Memory B cell (primary cell): Measurements from ENCODE around the gene FBXL20.
A peak's percentile ranks its signal among the peaks of the same experiment; 100 is the strongest.
"Not testable (repeated sequence)": the region's sequence is repeated elsewhere in the genome, so short reads cannot be mapped to it uniquely, and the experiment has no call there.

Experiments
- ATAC-seq: fragments of 150-1000 bp; cut with Tn5 transposase; 2 replicates; pipeline ENCODE4 v1.10.0; 2021; ENCODE audit warnings: low read depth, mild to moderate bottlenecking, moderate library complexity
- DNase-seq, 2 donors: peaks; one replicate each; pipeline ENCODE4 v3.0.0; 2022; ENCODE audit warnings: low spot score in 2 of 2
- H3K27ac Mint-ChIP-seq: one replicate; pipeline ENCODE4 v1.8.0; 2022; ENCODE audit warnings: mild to moderate bottlenecking, moderate library complexity, mixed read lengths
- H3K27me3 Mint-ChIP-seq: one replicate; pipeline ENCODE4 v1.8.0; 2022; ENCODE audit warnings: mixed read lengths
- H3K36me3 Mint-ChIP-seq: one replicate; pipeline ENCODE4 v1.8.0; 2022; ENCODE audit warnings: mild to moderate bottlenecking, mixed read lengths
- H3K4me1 Mint-ChIP-seq: one replicate; pipeline ENCODE4 v1.8.0; 2022; ENCODE audit warnings: mixed read lengths
- H3K4me3 Mint-ChIP-seq: one replicate; pipeline ENCODE4 v1.8.0; 2022; ENCODE audit warnings: mild to moderate bottlenecking, moderate library complexity, mixed read lengths
- H3K9me3 Mint-ChIP-seq: one replicate; pipeline ENCODE4 v1.8.0; 2022; ENCODE audit warnings: mixed read lengths

FBXL20 gene, protein sequence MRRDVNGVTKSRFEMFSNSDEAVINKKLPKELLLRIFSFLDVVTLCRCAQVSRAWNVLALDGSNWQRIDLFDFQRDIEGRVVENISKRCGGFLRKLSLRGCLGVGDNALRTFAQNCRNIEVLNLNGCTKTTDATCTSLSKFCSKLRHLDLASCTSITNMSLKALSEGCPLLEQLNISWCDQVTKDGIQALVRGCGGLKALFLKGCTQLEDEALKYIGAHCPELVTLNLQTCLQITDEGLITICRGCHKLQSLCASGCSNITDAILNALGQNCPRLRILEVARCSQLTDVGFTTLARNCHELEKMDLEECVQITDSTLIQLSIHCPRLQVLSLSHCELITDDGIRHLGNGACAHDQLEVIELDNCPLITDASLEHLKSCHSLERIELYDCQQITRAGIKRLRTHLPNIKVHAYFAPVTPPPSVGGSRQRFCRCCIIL

DNA sequence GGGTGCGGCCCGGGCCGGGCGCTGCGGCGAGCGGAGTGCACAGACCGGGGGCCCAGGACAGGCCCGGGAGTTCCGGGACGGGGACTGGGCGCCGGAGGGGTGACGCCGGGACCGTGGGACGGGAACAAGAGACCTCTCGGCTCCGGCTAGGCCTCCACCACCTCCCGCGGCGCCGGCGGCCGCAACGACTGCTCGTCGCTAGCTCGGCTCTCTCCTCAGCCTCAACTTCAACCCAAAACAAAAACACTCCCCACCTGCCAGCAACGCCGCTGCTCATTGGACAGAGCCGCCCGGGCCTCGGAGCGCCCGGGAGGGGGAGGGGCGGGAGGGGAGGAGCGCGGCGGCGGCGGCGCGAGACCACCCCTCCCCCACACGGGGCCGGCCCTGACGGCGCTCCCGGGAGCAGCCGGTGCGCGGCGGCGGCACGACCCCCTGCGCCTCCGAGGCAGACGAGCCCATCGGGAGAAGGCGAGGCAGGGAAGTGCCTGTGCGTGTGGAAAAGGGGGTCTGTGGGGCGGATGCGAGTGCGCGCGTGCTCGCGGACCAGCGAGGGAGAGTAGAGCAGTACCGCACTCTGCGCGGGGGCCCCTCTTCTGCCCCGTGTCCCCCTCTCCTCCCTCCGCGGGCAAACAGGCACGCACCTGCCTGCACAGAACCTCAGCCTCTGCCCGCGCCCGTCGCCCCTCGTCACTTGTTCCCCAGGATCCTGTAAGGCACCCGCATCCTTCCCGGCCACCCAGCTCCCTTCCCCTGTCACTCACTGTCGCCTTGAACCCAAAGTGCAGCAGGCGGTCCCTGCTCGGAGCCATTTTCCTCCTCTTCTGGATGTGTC is at the start of gene FBXL20:
Gene FBXL20 (minus strand): TSS at position 215 of the 832 bp plus-strand sequence. CDS start 224 bp downstream, outside the sequence.
- no peaks in the 10 kb centered on the region for H3K9me3 Mint-ChIP-seq
- no peaks in the 10 kb centered on the region for H3K27me3 Mint-ChIP-seq
- ATAC-seq (peak; percentile 81), DNase-seq (peak; percentile 88)
- no peaks in the 10 kb centered on the region for H3K36me3 Mint-ChIP-seq
- peak within 1 kb of the TSS; percentile 93 for H3K27ac Mint-ChIP-seq
- peak within 1 kb of the TSS; percentile 99 for H3K4me3 Mint-ChIP-seq
- H3K4me1 Mint-ChIP-seq, result peaks cover 10% of the 10 kb centered on the region

DNA sequence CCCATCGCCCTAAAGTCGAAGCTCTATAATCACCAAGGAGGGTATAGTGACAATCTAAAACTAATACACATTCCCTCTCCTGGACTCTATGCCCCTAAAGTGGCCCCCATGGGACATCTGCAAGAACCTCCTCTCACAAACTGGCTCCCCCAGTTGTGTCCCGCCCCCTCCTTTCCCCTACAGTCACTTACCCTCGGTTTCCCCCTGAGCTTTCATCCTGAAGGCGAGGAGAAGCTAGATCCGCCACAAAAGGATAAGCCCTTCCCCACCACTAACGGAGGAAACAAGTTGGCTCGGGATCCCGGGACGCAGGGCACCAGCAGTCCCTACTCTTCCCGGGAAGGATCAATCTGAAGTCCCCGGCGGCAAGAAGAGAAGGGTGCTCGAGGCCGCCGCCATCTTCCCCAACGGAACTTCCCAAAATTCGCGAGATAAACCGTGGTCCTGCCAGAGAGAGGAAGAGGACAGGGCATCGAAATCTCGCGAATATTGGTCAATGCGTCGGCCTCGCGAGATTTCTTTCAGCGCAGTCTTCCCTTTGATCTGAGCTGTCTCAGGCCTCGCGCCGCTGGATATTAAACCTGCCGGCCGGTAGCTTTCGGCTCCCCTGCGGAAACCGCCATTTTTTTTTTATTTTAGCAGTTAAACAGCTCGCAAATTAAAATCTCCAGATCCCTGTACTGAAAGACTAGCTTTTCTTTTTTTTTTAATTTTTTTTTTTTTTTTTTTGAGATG is 49.6 kb upstream of the FBXL20 start, which contains the start of gene MED1:
Gene MED1 (minus strand): TSS at position 417 of the 735 bp plus-strand sequence. CDS start 201 bp downstream, at position 216.
- Mint-ChIP-seq H3K4me3 (peak within 1 kb of the TSS; percentile 97), H3K4me1 (peaks cover 11% of the 10 kb centered on the region), H3K27ac (peak within 1 kb of the TSS; percentile 96), H3K27me3 (no peaks in the 10 kb centered on the region), H3K36me3 (peaks cover 7% of the 10 kb centered on the region), H3K9me3 (no peaks in the 10 kb centered on the region)
- ATAC-seq, result peak; percentile 97
- peak; percentile 87 to 90 for DNase-seq

DNA sequence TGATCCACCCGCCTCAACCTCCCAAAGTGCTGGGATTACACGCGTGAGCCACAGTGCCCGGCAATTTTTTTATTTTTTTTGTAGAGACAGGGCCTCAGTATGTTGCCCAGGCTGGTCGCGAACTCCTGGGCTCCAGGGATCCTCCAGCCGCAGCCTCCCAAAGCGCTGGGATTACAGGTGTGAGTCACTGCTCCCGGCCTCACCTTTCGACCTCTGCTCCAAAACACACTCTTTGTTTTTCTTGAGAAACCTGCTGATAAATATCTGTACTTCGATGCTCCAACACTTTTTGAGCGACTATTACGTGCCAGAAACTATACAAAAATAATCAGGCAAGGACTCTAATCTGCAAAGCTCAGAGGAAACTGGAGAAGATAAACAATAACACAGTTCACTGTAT is 48.6 kb upstream of the FBXL20 start:
- ATAC-seq (no peak), DNase-seq (no peak)
- Mint-ChIP-seq H3K27me3 (no peaks in the 10 kb centered on the region), H3K4me3 (peak overlapping the region; percentile 11), H3K9me3 (no peaks in the 10 kb centered on the region), H3K27ac (peak overlapping the region; percentile 96), H3K36me3 (peaks cover 7% of the 10 kb centered on the region), H3K4me1 (peaks cover 11% of the 10 kb centered on the region)

DNA sequence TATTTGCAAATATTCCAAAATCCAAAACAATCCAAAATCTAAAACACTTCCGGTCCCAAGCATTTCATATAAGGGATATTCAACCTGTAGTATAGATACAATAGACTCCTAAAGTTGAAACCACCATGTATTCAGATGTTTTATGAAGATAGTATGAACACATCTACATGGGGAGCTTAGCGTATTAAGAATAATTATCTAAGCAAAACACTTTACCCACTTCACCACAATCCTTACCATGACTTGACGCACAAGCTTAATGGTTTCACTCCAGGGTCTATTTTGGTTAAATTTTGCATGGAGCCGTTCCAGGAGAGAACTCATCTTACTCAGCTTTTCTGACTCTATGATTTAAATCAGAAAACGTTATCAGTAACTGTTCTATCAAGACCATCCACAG is 46.1 kb upstream of the FBXL20 start:
- Mint-ChIP-seq H3K4me3 (no peak overlapping the region), H3K27me3 (no peaks in the 10 kb centered on the region), H3K27ac (no peak overlapping the region), H3K36me3 (peaks cover 15% of the 10 kb centered on the region), H3K4me1 (peaks cover 13% of the 10 kb centered on the region), H3K9me3 (no peaks in the 10 kb centered on the region)
- DNase-seq, result no peak
- no peak for ATAC-seq

DNA sequence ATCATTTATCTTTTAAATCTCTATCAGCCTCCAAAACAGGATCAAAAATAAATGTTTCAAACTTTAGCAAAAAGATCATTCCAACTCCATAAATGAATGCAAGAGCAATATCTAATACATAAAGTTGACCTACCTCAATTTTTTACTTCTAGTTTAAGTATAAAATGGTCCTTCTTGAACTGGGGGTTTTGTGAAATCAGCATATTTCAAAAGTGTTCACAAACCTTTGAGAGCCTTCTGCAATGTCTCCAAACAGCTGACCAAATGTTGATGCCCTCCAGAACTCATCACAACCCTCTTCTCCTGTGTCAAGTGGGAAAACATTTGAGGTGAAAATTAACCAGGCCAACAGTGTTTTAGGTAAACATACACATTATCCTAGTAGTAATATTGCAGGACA is 41.9 kb upstream of the FBXL20 start:
- no peak for DNase-seq
- no peak overlapping the region for H3K27ac Mint-ChIP-seq
- peaks cover 4% of the 10 kb centered on the region for H3K4me1 Mint-ChIP-seq
- no peak for ATAC-seq
- no peak overlapping the region for H3K4me3 Mint-ChIP-seq
- H3K9me3 Mint-ChIP-seq, result no peaks in the 10 kb centered on the region
- peaks cover 23% of the 10 kb centered on the region for H3K36me3 Mint-ChIP-seq
- H3K27me3 Mint-ChIP-seq, result no peaks in the 10 kb centered on the region

DNA sequence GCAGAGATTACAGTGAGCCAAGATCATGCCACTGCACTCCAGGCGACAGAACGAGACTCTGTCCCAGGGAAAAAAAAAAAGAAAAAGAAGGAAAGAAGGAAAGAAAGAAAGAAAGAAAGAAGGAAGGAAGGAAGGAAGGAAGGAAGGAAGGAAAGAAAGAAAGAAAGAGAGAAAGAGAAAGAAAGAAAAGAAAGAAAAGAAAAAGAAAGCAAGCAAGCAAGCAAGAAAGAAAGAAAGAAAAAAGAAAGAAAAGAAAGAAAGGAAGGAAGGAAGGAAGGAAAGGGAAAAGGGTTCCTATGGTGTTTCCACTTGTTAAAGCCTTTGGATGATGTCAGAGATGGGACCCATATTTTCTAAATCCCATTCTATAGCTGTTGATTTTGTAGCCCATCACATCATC is 38.4 kb upstream of the FBXL20 start:
- Mint-ChIP-seq H3K36me3 (peaks cover 22% of the 10 kb centered on the region), H3K27ac (peak overlapping the region; percentile 6)
- not testable (repeated sequence) for H3K27me3 Mint-ChIP-seq, H3K4me1 Mint-ChIP-seq, ATAC-seq, H3K4me3 Mint-ChIP-seq, DNase-seq, H3K9me3 Mint-ChIP-seq

DNA sequence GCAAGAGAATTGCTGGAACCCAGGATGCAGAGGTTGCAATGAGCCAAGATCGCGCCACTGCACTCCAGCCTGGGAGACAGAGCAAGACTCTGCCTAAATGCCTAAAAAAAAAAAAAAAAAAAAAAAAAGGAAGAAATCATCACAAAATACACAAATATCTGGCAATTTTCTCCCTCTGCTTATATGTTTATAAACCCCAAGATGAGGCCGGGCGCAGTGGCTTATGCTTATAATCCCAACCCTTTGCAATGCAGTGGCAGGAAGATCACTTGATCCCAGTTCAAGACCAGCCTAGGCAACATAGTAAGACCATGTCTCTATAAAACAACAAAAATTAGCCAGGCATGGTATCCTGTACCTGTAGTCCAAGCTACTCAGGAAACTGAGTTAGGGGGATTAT is 28.2 kb upstream of the FBXL20 start:
- Mint-ChIP-seq H3K36me3 (peaks cover 20% of the 10 kb centered on the region), H3K27ac (no peak overlapping the region), H3K27me3 (no peaks in the 10 kb centered on the region), H3K4me3 (no peak overlapping the region), H3K4me1 (no peaks in the 10 kb centered on the region), H3K9me3 (no peaks in the 10 kb centered on the region)
- DNase-seq (no peak), ATAC-seq (no peak)

DNA sequence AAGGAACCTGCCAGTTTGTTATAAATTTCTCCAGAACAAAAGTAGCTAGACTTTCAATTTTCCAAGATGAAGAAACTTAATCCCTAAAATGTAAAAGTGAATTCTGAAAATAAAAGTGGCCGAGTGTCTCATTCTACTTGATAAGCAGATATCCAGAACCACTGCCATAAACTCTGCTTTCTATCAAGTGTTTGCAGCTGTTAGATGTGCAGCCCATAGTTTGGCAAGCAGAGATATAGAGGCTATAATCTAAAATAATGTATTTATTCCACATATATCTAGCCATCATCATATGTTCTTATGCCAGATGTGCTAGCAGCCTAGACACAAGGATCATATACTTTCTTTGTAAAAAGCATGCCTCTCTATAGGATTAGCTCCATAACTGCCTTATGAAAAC is 14.7 kb upstream of the FBXL20 start:
- H3K4me3 Mint-ChIP-seq, result no peak overlapping the region
- peaks cover 13% of the 10 kb centered on the region for H3K36me3 Mint-ChIP-seq
- H3K9me3 Mint-ChIP-seq, result no peaks in the 10 kb centered on the region
- ATAC-seq (no peak), DNase-seq (no peak)
- H3K4me1 Mint-ChIP-seq, result no peaks in the 10 kb centered on the region
- H3K27me3 Mint-ChIP-seq, result no peaks in the 10 kb centered on the region
- no peak overlapping the region for H3K27ac Mint-ChIP-seq

DNA sequence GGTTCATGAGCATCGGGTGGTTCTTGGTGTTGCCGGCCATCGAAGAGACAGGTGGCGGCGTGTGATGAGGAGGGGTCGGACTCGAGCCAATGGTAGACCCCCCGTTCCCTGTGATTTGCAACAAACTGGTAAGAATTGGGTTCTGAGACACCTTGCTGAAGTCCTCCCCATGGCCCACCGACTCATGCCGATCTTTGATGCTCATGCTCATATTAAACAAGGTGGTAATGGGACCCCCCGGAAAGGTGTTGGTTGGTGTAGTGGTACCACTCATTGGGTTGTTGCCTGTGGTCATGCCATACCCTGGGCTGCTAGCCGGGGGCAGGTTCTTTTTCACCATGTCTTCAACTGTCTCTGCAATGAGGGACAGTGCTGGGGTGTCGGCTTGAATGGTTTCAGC is 8.9 kb upstream of the FBXL20 start:
- H3K9me3 Mint-ChIP-seq, result no peaks in the 10 kb centered on the region
- no peak overlapping the region for H3K4me3 Mint-ChIP-seq
- no peaks in the 10 kb centered on the region for H3K4me1 Mint-ChIP-seq
- peaks cover 31% of the 10 kb centered on the region for H3K36me3 Mint-ChIP-seq
- H3K27me3 Mint-ChIP-seq, result no peaks in the 10 kb centered on the region
- ATAC-seq (no peak), DNase-seq (no peak)
- no peak overlapping the region for H3K27ac Mint-ChIP-seq

DNA sequence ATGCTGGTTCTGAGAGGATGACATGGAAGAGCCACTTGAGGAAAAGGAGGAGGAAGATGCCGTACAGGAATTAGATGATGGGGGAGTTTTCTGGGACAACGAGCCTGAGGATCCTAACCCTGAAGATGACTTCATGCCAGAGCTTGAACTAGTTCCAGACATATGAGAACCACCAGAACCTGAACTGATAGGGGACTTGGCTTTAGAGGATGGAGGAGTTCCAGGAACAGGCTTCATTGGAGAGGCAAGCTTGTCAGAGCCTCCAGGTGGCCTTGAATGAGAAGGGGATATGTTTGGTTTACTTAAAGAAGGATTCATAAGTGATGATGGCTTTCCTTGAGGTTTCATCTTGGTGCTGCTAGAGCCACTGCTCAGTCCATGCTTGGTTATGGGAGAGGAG is 6.9 kb upstream of the FBXL20 start:
- no peak for DNase-seq
- Mint-ChIP-seq H3K4me3 (no peak overlapping the region), H3K27me3 (no peaks in the 10 kb centered on the region), H3K4me1 (no peaks in the 10 kb centered on the region), H3K27ac (peak overlapping the region; percentile 64), H3K9me3 (no peaks in the 10 kb centered on the region), H3K36me3 (peaks cover 25% of the 10 kb centered on the region)
- no peak for ATAC-seq

DNA sequence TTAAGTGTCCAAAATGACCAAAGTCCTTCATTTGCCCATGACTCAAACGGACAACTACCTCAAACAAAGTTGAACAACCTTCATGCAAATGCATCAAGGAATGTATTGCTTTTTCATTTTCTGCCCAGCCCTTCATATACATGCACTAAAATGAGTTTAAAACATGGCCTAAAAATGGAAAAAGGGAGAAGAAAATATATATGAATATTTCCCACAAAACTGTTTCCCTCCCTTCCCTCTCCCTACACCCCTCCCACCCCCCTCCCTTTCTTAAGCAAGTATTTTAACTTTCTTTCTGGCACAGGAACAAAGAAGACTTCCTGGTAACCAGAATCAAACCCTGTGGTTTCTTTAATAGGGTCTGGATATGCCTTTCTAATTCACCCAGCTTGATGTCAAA is 5.5 kb upstream of the FBXL20 start:
- no peak overlapping the region for H3K4me3 Mint-ChIP-seq
- H3K4me1 Mint-ChIP-seq, result no peaks in the 10 kb centered on the region
- no peak for ATAC-seq

DNA sequence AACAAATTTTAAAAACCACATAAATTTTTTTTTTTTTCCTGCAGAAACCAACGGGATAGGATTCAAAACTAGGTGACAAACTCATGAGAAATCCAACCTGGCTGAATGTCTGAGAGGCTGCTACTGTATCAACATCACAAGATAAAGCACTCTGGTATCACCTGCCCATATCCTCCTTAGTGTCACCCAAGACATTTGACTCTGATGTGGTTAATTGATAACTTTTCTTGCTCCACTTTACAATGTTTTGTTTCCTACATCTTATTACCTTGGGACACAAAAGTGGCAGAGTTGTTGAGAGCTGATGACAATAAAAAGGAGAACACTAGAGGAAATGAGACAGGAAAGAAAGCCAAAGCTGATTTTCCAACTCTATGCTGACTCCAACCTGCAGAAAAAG is 4.0 kb upstream of the FBXL20 start:
- Mint-ChIP-seq H3K4me3 (no peak overlapping the region), H3K4me1 (peaks cover 4% of the 10 kb centered on the region), H3K27me3 (no peaks in the 10 kb centered on the region), H3K36me3 (peaks cover 22% of the 10 kb centered on the region), H3K27ac (no peak overlapping the region), H3K9me3 (no peaks in the 10 kb centered on the region)
- ATAC-seq (no peak), DNase-seq (no peak)

More for the DNA sequence above, 5.5 kb upstream of the FBXL20 start:
- Mint-ChIP-seq H3K27ac (no peak overlapping the region), H3K9me3 (no peaks in the 10 kb centered on the region), H3K27me3 (no peaks in the 10 kb centered on the region), H3K36me3 (peaks cover 25% of the 10 kb centered on the region)
- DNase-seq, result no peak

DNA sequence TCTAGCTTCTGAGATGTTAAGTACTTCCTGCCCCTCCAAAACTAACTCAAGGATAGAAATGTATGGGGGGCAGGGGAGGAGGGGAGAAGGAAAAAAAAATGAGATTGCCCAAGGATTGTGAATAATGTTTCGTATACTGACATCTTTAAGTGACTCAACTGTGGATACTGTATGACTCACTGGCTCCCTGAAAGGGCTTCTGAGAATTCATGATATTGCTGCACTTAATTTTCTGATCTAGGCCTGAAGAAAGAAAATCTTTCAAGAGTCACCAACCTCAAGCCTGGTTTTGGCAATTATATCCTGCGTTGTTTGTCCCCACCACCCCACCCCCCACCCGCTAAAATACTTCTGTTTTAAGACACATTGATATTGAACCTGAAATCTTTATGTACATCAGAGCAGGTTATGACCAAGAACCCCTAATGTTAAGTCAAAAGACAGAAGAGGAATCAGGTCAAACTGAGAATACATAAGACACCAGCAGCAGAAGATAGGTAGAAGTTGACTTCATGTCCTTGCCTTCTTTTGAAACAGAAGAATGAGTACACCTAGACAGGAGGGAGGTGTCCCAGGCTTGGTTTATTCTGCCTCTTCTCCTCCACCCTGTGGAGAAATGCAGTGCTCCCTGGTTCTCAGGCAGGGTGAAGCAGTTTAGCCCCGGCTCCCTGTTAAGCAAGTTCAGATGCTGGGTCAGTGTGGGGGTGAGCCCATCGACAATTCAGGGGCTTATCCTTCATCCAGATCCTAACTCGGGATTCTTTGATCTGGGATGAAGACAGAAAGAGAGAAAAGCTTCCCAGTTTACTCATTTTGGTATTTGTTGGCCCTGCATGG is 3.3 kb upstream of the FBXL20 start:
- no peak overlapping the region for H3K4me3 Mint-ChIP-seq
- peaks cover 15% of the 10 kb centered on the region for H3K36me3 Mint-ChIP-seq
- no peaks in the 10 kb centered on the region for H3K9me3 Mint-ChIP-seq
- DNase-seq (no peak), ATAC-seq (no peak)
- peaks cover 10% of the 10 kb centered on the region for H3K4me1 Mint-ChIP-seq
- H3K27ac Mint-ChIP-seq, result no peak overlapping the region
- no peaks in the 10 kb centered on the region for H3K27me3 Mint-ChIP-seq
